ENCODE measurements around the gene TUB. TPM values are rescaled to one million over a fixed set of nuclear protein-coding genes. Genes with fewer than 3 reads are reported as not detected.

TUB gene
- total and polyA plus RNA-seq, 11 donors = 4.7 to 38.8 (median 18.4) TPM

DNA sequence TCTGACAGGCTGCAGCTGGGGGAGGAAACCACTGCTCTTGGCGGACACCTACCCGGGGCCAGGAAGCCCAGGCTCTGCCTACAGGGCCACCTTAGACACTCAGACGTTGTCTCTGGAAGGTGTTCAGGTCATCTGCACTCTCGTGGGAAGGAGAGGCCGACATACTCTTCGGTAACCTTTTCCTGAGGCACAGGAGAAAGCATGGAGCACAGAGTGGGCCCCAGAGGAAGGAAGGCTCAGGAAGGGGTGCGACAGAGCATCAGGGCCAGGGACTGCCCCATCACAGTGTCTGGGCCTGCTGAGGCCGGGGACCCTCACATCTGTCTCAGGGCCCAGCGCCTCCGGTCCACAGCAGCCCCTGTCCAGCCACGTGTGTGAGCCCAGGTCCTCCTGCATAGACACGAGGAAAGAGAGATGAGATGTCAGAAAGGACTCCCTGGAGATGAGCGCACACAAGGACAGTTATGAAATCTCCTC is 18.2 kb upstream of the TUB start:
- no peaks in the 10 kb centered on the region for H3K27me3 ChIP-seq
- no peaks in the 10 kb centered on the region for H3K9me3 ChIP-seq
- no peak for DNase-seq
- peaks cover 0 to 72% (median 46%) of the 10 kb centered on the region in 12 donors for H3K4me1 ChIP-seq
- TF ChIP-seq POLR2A (IDR thresholded peaks at IDR 0.05) = no peak
- TF ChIP-seq, protein P1, sequence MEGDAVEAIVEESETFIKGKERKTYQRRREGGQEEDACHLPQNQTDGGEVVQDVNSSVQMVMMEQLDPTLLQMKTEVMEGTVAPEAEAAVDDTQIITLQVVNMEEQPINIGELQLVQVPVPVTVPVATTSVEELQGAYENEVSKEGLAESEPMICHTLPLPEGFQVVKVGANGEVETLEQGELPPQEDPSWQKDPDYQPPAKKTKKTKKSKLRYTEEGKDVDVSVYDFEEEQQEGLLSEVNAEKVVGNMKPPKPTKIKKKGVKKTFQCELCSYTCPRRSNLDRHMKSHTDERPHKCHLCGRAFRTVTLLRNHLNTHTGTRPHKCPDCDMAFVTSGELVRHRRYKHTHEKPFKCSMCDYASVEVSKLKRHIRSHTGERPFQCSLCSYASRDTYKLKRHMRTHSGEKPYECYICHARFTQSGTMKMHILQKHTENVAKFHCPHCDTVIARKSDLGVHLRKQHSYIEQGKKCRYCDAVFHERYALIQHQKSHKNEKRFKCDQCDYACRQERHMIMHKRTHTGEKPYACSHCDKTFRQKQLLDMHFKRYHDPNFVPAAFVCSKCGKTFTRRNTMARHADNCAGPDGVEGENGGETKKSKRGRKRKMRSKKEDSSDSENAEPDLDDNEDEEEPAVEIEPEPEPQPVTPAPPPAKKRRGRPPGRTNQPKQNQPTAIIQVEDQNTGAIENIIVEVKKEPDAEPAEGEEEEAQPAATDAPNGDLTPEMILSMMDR (IDR thresholded peaks at IDR 0.05) = no peak
- H3K4me3 ChIP-seq = no peak overlapping the region
- peak in 1 of 4 donors; percentile 6 for ATAC-seq
- no peaks in the 10 kb centered on the region for H3K36me3 ChIP-seq
- peak overlapping the region in 11 of 12 donors; percentile 56 to 85 (median 73) for H3K27ac ChIP-seq
- WGBS, 4 donors = 58 to 67% (median 60%) methylated on average over 12 to 13 of the region's 13 CpGs
- intact Hi-C loops (cut with DNase I) = no loop called here

DNA sequence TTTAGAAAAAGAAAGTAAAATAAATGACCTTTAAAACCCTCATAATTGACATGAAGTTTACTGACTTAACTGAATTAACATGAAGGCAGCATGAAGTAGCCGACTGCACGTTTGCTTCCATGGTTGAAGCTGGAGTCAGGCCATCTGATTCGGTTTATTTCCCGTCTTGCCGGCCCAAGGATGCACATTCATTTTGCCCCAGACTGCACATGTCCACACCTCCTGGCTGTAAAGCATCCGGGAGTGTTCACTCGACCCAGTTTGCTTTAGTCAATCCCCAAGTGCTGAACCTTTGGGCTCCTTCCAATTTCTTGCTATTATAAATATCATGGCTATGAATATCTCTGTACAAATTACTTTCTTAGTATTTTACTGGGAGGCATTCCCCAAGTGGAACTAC is 17.7 kb upstream of the TUB start:
- Histone ChIP-seq H3K27ac (peak overlapping the region; percentile 48 to 85 (median 74)), H3K4me1 (peaks cover 0 to 77% (median 50%) of the 10 kb centered on the region in 12 donors), H3K9me3 (no peaks in the 10 kb centered on the region), H3K4me3 (no peak overlapping the region), H3K27me3 (no peaks in the 10 kb centered on the region), H3K36me3 (no peaks in the 10 kb centered on the region)
- DNase-seq (peak in 4 of 5 donors; percentile 50 to 75 (median 63)), ATAC-seq (peak; percentile 62 to 81 (median 66))
- WGBS, 4 donors = 8 to 15% (median 14%) methylated on average over 7 of the region's 7 CpGs
- intact Hi-C loops (cut with DNase I) = no loop called here
- no peak for TF ChIP-seq POLR2A (IDR thresholded peaks at IDR 0.05)

DNA sequence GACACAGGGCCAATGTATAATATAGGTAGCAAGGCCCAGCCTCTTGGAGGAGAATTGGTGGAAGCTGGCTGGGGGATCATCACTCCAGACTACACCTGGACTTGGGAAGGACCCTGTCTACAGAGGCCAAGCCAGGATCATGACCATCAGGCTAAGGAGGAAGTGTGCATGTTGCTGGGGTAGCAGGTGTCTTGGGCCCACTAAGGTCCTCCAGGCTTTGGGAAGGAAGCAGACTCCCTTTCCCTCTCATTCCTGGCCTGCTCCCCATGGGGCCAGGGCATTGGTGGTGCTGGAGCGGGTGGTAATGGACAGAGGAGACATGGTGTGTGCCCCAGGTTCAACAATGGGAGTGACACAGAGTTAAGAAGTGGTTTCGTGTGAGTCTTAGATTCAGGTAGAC is 16.0 kb upstream of the TUB start:
- TF ChIP-seq, protein P1 (IDR thresholded peaks at IDR 0.05) = no peak
- no peak for TF ChIP-seq POLR2A (IDR thresholded peaks at IDR 0.05)
- Histone ChIP-seq H3K9me3 (no peaks in the 10 kb centered on the region), H3K36me3 (no peaks in the 10 kb centered on the region), H3K27me3 (no peaks in the 10 kb centered on the region), H3K4me1 (peaks cover 6 to 84% (median 61%) of the 10 kb centered on the region in 12 donors), H3K27ac (peak overlapping the region in 1 of 12 donors; percentile 85), H3K4me3 (no peak overlapping the region)
- no peak for ATAC-seq
- 97 to 100% (median 98%) methylated on average over 2 of the region's 2 CpGs for WGBS, 4 donors
- intact Hi-C loops (cut with DNase I) = loop anchor here in 1 of 10 donors (5.0 kb wide), 1 partner anchor 33 kb away; no protein-coding TSS in a partner anchor
- no peak for DNase-seq

DNA sequence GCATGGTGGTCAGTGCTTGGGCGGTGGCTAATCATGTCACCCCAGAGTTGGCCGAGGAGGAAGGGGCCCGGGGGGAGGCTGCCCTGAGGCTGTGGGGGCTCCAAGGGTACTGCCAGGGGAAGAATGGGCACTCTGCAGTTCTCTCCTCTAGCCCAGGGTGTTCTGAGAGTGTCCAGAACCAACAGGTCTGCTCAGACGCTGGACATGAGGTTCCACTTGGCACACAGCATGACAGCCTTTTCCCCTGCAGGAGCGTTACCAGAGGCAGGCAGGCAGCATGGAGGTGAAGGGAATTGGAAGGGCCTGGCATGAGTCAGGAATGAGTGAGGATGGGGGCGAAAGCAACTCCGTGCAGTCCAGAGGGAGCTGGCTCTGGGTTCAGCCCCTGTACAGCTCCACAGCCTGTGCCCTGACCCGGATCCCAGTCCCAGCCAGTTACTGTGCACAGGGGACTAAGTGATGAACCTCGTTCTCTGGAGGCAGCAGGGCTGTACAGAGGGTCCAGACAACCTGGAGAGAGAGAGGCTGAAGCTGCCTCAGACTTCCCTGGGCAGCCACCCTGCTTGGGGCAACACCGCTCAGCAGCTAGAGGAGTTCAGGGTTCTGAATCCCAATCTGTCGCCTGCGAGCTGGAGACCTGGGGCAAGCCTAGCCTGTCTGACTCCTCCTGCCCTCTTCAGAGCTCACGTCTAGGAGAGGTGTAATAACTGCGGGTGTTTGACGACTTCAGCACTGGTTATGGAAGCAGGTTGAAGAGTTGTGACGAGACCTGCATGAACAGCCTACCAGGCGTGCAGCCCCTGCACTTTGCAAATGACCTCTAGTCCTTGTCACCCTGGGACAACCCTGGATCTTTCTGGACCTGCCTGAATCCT is 14.7 kb upstream of the TUB start:
- peak in 2 of 4 donors; percentile 2 to 6 for ATAC-seq
- H3K27ac ChIP-seq = peak overlapping the region in 5 of 12 donors; percentile 15 to 92 (median 30)

More for the DNA sequence above, 14.7 kb upstream of the TUB start:
- H3K27me3 ChIP-seq = no peaks in the 10 kb centered on the region
- H3K4me1 ChIP-seq = peaks cover 6 to 83% (median 63%) of the 10 kb centered on the region in 12 donors
- no peak for DNase-seq
- no peak overlapping the region for H3K4me3 ChIP-seq
- no peaks in the 10 kb centered on the region for H3K36me3 ChIP-seq
- TF ChIP-seq, protein P1 (IDR thresholded peaks at IDR 0.05) = no peak
- TF ChIP-seq POLR2A (IDR thresholded peaks at IDR 0.05) = no peak
- no peaks in the 10 kb centered on the region for H3K9me3 ChIP-seq
- intact Hi-C loops (cut with DNase I) = loop anchor here in 2 of 10 donors (2.0 to 5.0 kb wide), 2 partner anchors 31 to 34 kb away; no protein-coding TSS in a partner anchor
- WGBS, 4 donors = 77 to 81% (median 79%) methylated on average over 16 to 17 of the region's 17 CpGs
